Upper lobe of left lung (tissue), 4 donors: ENCODE data around the gene P2RX1.

Experiments used
- CTCF ChIP-seq, 6 experiments: fragments of 450-650 bp in 4 of 6; fragments of 200-600 bp in 2 of 6; sonication (generic) in 2 of 6; IDR thresholded peaks; one replicate each; pipeline ENCODE4 v1.5.1; 2016 to 2019; ENCODE audit warnings: antibody characterized with exemption in 6 of 6
- POLR2AphosphoS5 ChIP-seq, 2 donors: sonication (generic); formaldehyde crosslinking; IDR thresholded peaks; one replicate each; pipeline ENCODE4 v1.5.1; 2017; ENCODE audit warnings: antibody characterized with exemption in 2 of 2

DNA sequence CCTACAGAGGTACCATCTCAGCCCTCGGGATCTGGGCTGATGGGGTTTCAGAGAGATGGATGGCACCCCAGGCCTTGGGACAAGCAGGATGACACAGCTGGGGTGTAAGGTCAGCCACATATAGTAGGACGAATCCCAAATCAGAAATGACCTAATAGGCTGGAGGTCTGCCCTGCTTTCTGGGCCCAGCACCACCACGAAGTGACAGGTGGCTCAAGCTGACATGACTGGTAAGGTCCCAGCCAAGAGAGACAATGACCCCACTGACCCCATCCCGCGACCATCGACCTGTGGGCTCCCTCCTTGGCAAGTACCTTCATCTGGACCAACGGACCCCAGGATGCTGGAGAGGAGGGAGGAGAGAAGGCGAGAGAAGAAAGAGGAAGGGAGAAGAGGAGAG, 39.0 kb downstream of the P2RX1 start:
- TF ChIP-seq POLR2AphosphoS5 (IDR thresholded peaks at IDR 0.05), result no peak
- TF ChIP-seq CTCF (IDR thresholded peaks at IDR 0.05), result no peak
